Astrocyte of the spinal cord (primary cell): ENCODE measurements around the gene NR2E1.

Source experiments
- DNase-seq: peaks from one replicate; pipeline ENCODE4 v3.0.0; 2011; ENCODE audit warnings: low read depth, low spot score
- H3K4me3 ChIP-seq: 2 replicates; pipeline ENCODE4 v1.5.1; 2011; ENCODE audit warnings: low read depth, mild to moderate bottlenecking, low read length, moderate library complexity
- CTCF ChIP-seq: IDR thresholded peaks from 2 replicates; pipeline ENCODE4 v1.5.1; 2012; ENCODE audit warnings: low read depth, mild to moderate bottlenecking, low read length, inconsistent platforms
- in situ Hi-C: cut with HindIII; loops from 2 replicates; pipeline ENCODE4 v1.10.0; 2017; ENCODE audit warnings: low sequenced_read_pairs

Gene NR2E1

GRCh38 chr6:108119769-108120141, 46.1 kb upstream of the NR2E1 start:
- no peak for DNase-seq
- TF ChIP-seq CTCF = no peak
- no peak overlapping the region for H3K4me3 ChIP-seq
- in situ Hi-C loops = no loop called here

GRCh38 chr6:108120311-108120710, 45.5 kb upstream of the NR2E1 start:
- DNase-seq = no peak
- no peak overlapping the region for H3K4me3 ChIP-seq
- no peak for TF ChIP-seq CTCF
- in situ Hi-C loops = no loop called here

GRCh38 chr6:108121612-108122011, 44.2 kb upstream of the NR2E1 start:
- DNase-seq = no peak
- H3K4me3 ChIP-seq = no peak overlapping the region
- in situ Hi-C loops = no loop called here
- no peak for TF ChIP-seq CTCF

- in situ Hi-C loops = no loop called here
These were observed 42.3 kb upstream of the NR2E1 start for GRCh38 chr6:108123481-108123929.

GRCh38 chr6:108123946-108124345, 41.9 kb upstream of the NR2E1 start:
- DNase-seq = no peak
- no peak for TF ChIP-seq CTCF
- in situ Hi-C loops = no loop called here
- H3K4me3 ChIP-seq = no peak overlapping the region

More at GRCh38 chr6:108123481-108123929, 42.3 kb upstream of the NR2E1 start:
- DNase-seq = no peak
- no peak for TF ChIP-seq CTCF
- H3K4me3 ChIP-seq = no peak overlapping the region

GRCh38 chr6:108127056-108127455, 38.8 kb upstream of the NR2E1 start:
- in situ Hi-C loops = no loop called here
- no peak for TF ChIP-seq CTCF
- no peak for DNase-seq

GRCh38 chr6:108127826-108128225, 38.0 kb upstream of the NR2E1 start:
- DNase-seq = no peak
- in situ Hi-C loops = no loop called here
- no peak overlapping the region for H3K4me3 ChIP-seq
- TF ChIP-seq CTCF = no peak

More at GRCh38 chr6:108127056-108127455, 38.8 kb upstream of the NR2E1 start:
- H3K4me3 ChIP-seq = no peak overlapping the region
